Right ventricle myocardium superior (tissue), 1 donor: ENCODE results near the gene TOM1L2. TPM values are rescaled to one million over a fixed set of nuclear protein-coding genes. Genes with fewer than 3 reads are reported as not detected.

Experiments used
- ATAC-seq: fragments of 200-7000 bp; cut with Tn5 transposase; one replicate; pipeline ENCODE4 v1.9.1; 2020; ENCODE audit warnings: mild to moderate bottlenecking; ENCODE audit not compliant: poor library complexity
- DNase-seq: peaks from one replicate; pipeline ENCODE4 v3.0.0-alpha.2; 2020
- intact Hi-C: fragments of 100-400 bp; cut with DNase I; formaldehyde crosslinking; loops from one replicate; pipeline ENCODE4 v1.11.2; 2022
- total RNA-seq: library from RNA; stranded (reverse); fragmentation: NEBNext Ultra II Directional; extraction: Animal tissue kit (Norgen Biotek cat#: 25700); gene quantifications from one replicate; pipeline ENCODE4 v1.2.1, GENCODE V29; 2021
- donor health status: DM: no; HTN: yes; CAD: no; lungs with severe emphysema.

Gene TOM1L2
- total RNA-seq, 1 donor from 2014 or later: 253 TPM

DNA sequence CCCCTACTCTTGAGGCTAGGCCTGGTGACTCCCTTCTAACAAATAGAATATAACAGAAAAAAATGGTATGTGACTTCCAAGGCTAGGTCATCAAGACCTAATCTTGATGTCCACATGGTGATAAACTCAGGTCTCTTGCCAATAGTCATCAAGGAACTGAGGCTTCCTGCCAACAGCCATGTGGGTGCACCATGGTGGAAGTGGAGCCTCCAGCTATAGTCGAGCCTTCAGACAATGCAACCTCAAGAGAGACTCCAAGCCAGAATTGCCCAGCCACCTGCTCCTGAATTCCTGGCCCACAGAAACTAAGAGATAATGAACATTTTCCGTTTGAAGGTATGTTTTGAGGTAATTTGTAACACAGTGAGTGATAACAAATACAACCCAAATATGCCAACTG is 79.5 kb downstream of the TOM1L2 start:
- DNase-seq (no peak), ATAC-seq (no peak)
- intact Hi-C loops: no loop called here

GRCh38 chr17:17892009-17892408 is 80.2 kb downstream of the TOM1L2 start:
- no peak for DNase-seq
- intact Hi-C loops: no loop called here
- no peak for ATAC-seq

DNA sequence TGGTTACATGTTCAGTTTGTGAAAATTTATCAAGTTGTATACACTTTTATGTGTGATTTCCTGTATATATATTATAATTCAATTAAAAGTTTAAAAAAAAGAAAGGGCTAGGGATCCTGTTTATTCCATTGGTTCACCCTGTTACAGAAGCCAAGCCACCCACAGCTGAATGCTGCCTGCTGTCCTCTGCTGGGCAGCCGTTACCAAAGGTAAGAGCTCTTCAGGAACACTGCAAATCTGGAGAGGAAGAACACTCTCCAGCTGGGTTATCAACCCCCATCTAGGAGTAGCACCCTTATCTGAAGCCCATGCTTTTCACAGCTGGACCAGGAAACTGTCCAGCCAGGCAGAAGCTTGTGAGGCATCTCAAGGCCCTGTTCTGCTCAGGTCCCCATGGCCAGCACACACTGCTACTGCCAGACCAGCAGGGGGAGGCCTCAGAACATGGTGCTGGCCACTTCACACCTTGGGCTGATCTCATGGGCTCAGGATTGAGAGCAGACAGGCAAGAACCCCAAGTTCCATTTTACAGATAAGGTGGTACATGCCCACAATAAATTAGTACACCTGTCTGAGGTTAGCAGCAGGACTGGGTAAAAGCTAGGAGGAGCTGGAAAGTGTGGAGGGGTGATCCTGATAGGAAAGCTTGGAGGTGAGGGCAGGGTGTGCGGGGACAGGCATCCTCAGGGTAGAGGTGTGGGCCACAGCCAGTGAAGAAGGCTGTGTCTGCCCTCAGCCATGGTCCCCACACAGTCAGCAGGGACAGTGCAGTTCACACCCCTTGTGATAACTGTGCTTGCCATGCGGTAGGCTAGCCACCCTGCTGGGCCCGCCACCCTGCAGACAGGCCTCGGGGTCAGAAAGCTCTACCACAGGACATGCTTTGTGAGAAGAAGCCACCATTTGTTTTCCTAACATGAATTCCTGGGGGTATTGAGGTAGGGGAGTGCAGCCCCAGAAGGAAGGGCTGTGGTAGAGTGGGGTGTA is 81.1 kb downstream of the TOM1L2 start:
- ATAC-seq: peak; percentile 55
- peak; percentile 50 for DNase-seq
- intact Hi-C loops: no loop called here

DNA sequence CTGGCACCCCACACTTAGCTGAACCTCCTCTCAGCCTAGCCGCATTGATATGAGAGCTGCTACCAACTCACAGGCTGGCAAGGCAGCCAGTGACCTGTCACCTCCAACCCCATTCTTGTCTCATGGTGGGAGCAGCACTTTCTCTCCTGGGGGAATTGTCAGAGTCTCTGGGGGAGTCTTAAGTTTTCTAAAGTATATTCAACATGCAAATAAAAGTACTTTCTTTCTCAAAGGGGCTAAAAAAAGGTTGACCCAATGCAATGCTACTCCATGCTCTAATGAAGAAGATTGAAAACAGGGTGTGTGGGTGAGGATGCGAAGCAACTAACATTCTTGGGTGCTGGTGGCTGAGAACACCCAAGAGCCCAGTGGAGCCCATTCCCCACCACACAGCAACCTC is 82.3 kb downstream of the TOM1L2 start:
- DNase-seq (no peak), ATAC-seq (no peak)
- intact Hi-C loops: no loop called here

GRCh38 chr17:17888821-17889220 is 83.4 kb downstream of the TOM1L2 start:
- intact Hi-C loops: no loop called here
- ATAC-seq (no peak), DNase-seq (no peak)

DNA sequence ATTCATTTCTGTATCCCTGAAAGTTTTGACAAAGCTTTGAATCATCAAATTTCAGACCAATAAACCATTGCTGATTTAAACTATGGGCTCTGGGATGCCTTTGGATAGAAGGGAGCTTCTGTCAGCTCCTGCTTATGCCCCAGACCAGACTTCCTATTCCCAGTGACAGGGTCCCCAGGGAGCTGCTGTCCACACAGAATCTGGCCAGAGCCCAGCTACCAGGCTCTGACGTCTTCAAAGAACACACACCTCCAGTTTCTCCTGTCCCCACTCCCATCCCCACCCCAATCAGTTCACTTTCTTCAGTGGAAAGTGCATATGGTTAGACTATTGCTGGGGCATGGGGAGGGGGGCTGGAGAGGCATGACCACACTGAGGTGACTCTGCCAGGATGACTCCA is 83.8 kb downstream of the TOM1L2 start:
- no peak for DNase-seq
- intact Hi-C loops: no loop called here
- no peak for ATAC-seq

- peak; percentile 65 for ATAC-seq
- intact Hi-C loops: no loop called here
- DNase-seq: no peak
These were observed 84.4 kb downstream of the TOM1L2 start for GRCh38 chr17:17887752-17888304.

GRCh38 chr17:17886726-17887125 is 85.5 kb downstream of the TOM1L2 start:
- ATAC-seq: peak; percentile 47
- intact Hi-C loops: no loop called here
- no peak for DNase-seq

GRCh38 chr17:17886226-17886625 is 86.0 kb downstream of the TOM1L2 start:
- intact Hi-C loops: no loop called here
- ATAC-seq (peak; percentile 54), DNase-seq (peak; percentile 63)

- no peak for ATAC-seq
- intact Hi-C loops: no loop called here
- no peak for DNase-seq
These were observed 87.5 kb downstream of the TOM1L2 start for GRCh38 chr17:17884391-17885357.

DNA sequence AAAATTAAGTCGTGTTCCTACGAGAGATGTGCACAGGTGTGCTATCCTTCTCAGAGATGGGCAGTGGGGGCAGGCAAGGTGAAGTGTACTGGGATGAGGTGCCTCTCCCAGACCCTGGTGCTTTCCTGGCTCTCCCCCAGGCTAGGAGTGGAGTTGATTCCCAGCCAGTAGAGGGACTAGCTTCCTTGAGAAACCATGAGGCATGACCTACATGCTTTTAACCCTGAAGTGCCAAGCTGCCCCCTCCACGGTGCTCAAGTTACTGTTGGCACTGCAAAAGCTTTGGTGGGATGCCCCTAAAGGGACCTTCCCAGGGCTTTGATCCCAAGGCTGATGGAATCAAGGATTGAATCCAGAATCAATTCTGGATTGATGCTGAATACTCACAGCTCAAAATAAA is 88.4 kb downstream of the TOM1L2 start:
- intact Hi-C loops: no loop called here
- ATAC-seq: no peak
- DNase-seq: no peak

DNA sequence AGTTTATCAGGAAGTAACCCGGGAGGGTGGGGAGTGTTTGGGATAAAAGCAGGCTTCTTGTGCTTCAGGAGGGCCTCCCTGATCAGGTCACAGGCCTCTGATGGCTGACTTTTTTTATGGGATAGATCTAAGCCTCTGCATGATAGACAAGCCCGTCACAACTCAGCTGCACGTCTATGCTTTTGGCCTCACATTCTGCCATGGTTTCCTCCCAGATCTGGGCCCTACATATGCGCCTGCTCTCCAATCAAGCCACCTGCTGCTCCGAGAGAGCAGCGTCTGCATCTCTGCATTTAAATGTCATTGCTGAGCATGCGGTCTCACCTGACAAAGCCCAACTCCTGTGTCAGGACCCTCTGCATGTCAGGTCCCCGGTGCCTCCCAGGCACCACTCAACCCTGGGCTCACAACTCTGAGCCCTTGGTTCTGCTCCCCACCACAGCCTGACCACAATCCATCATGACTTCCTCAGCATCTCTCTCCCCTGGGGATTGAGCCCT is 90.1 kb downstream of the TOM1L2 start:
- no peak for DNase-seq

DNA sequence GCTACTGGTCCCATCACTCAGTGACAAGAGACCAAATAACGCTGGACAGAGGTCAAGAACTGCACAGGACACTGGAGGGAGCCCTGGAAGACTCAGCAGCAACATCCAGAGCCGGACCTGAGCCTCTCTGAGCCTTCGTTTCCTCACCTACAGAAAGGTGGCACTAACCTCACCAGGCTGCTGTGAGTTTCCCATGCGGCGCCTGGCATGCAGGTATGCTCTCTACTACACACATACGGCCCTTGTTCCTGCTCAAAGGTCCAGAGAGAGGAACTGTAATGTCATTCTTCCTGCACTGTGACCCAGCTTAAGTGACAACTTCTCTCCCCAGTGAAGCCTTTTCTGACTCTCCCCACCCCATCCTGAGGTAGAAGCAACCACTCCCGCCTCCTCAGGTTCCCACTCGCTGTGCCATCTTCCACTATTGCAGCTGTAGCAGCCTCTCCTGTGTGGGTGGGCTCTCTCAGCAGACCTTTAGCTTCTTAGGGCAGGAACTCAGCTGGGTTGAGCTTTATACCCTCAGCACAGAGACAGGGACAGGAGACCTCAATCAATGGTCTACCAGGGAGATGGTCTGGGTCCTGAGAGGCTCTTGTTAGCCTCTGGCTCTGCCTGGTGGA is 91.5 kb downstream of the TOM1L2 start:
- intact Hi-C loops: no loop called here

More for the DNA sequence above, 90.1 kb downstream of the TOM1L2 start:
- intact Hi-C loops: no loop called here
- ATAC-seq: no peak

DNA sequence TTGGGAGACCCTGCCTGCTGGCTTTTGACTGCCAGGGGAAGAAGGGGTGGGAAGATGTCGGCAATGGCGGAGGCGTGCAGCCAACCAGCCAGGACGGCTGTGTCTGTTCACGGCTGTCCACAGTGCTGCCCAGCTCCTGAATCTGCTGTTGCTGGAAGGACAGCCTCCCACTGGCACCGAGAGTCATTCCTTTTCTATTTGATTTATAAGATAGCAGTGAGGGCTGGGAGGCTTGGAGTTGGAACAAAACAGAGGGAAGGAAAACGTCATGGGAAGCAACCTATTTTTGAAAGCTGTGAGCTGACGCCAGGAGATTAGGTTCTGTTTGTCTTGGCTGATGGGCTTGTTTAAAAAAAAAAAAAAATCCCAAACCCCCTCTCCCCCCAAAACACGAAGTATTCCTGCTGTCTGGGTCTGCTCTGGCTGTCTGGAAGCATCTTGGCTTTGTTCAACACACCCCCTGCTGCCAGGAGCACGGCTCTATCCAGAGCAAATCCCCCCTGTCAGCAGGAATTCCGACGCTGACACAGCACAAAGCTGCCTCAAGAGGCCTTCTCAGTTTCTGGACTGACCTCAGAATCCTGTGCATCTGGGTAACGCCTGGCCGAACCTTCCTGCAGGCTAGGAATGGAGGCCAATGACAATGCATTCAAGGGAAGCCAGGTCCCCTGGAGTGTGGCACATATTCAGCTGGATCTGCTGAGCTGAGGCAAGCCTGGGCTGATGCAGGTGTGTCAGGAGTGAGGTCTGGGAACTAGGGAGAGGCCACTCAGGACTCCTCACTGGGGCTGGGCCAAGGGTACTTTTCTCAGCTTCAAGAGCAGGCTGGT is 94.5 kb downstream of the TOM1L2 start:
- peak; percentile 85 for ATAC-seq
- DNase-seq: peak; percentile 87
- intact Hi-C loops: no loop called here

More for the DNA sequence above, 91.5 kb downstream of the TOM1L2 start:
- DNase-seq: no peak
- ATAC-seq: no peak

GRCh38 chr17:17876959-17877528 is 95.2 kb downstream of the TOM1L2 start:
- DNase-seq (peak; percentile 71), ATAC-seq (peak; percentile 72)
- intact Hi-C loops: no loop called here

- intact Hi-C loops: no loop called here
- DNase-seq (no peak), ATAC-seq (no peak)
These were observed 97.7 kb downstream of the TOM1L2 start for GRCh38 chr17:17874478-17874877.

- intact Hi-C loops: no loop called here
- ATAC-seq (no peak), DNase-seq (no peak)
These were observed 98.7 kb downstream of the TOM1L2 start for GRCh38 chr17:17873450-17873991.
